K562 (cell line): Measurements from ENCODE around the gene ADSS1. TPM values are rescaled to one million over a fixed set of nuclear protein-coding genes. Genes with fewer than 3 reads are reported as not detected.

Experiments used
- ARID3B ChIP-seq: fragments of 250-450 bp; sonication (Bioruptor Pico); IDR thresholded peaks from 2 replicates; pipeline ENCODE4 v1.4.0; 2020; ENCODE audit warnings: borderline replicate concordance
- CBX3 ChIP-seq, 2 experiments: IDR thresholded peaks; 1 replicate in 1 of 2; 2 replicates in 1 of 2; pipeline ENCODE4 v1.6.1; 2012; ENCODE audit warnings: inconsistent platforms in 2 of 2, low read length in 2 of 2, borderline replicate concordance in 1 of 2, control low read depth in 1 of 2
- CTCFL ChIP-seq: IDR thresholded peaks from 2 replicates; pipeline ENCODE4 v1.6.1; 2011; ENCODE audit warnings: borderline replicate concordance, low read depth, mild to moderate bottlenecking, moderate library complexity, low read length; ENCODE audit not compliant: insufficient read depth, poor library complexity, severe bottlenecking
- FOXA3 ChIP-seq, 2 experiments: fragments of 450-650 bp in 1 of 2; sonication (generic) in 1 of 2; formaldehyde crosslinking; IDR thresholded peaks in 1 of 2; conservative IDR thresholded peaks in 1 of 2; 2 replicates each; pipeline versions ENCODE4 v1.4.0 to v1.8.0; 2020 to 2022; ENCODE audit warnings: mild to moderate bottlenecking in 2 of 2, missing genetic modification reagents in 1 of 2
- FOXJ3 ChIP-seq: sonication (generic); formaldehyde crosslinking; IDR thresholded peaks from 2 replicates; pipeline ENCODE4 v1.4.0; 2020; ENCODE audit warnings: mild to moderate bottlenecking, missing genetic modification reagents
- HCFC1 ChIP-seq: IDR thresholded peaks from 2 replicates; pipeline ENCODE4 v1.6.1; 2012; ENCODE audit warnings: low read depth, low read length, improper control_type of control experiment
- HNRNPUL1 ChIP-seq: fragments of 200-400 bp; formaldehyde crosslinking; IDR thresholded peaks from 2 replicates; pipeline ENCODE4 v1.6.1; 2017; ENCODE audit warnings: low read length
- JUND ChIP-seq, 2 experiments: IDR thresholded peaks; 2 replicates in 1 of 2; 3 replicates in 1 of 2; pipeline ENCODE4 v1.6.1; 2011; ENCODE audit warnings: borderline replicate concordance in 2 of 2, low read depth in 2 of 2, low read length in 2 of 2, improper control_type of control experiment in 1 of 2, missing biosample characterization in 1 of 2, missing genetic modification characterization in 1 of 2, missing genetic modification reagents in 1 of 2
- MEF2D ChIP-seq: conservative IDR thresholded peaks from 2 replicates; pipeline ENCODE4 v1.6.1; 2016; ENCODE audit warnings: low read depth, missing genetic modification characterization, missing compliant biosample characterization
- MITF ChIP-seq: IDR thresholded peaks from 2 replicates; pipeline ENCODE4 v1.6.1; 2014; ENCODE audit warnings: antibody characterized with exemption
- POLR2AphosphoS2 ChIP-seq: IDR thresholded peaks from 2 replicates; pipeline ENCODE4 v1.6.1; 2012; ENCODE audit warnings: low read length, improper control_type of control experiment
- STAT5B ChIP-seq: fragments of 250-450 bp; sonication (Bioruptor Pico); IDR thresholded peaks from 2 replicates; pipeline ENCODE4 v1.8.0; 2021; ENCODE audit warnings: mild to moderate bottlenecking, inconsistent platforms
- TBL1XR1 ChIP-seq, 2 experiments: IDR thresholded peaks; 2 replicates each; pipeline ENCODE4 v1.6.1; 2012; ENCODE audit warnings: improper control_type of control experiment in 2 of 2, low read length in 2 of 2, mild to moderate bottlenecking in 1 of 2
- ZBTB34 ChIP-seq: fragments of 250-450 bp; sonication (Bioruptor Pico); IDR thresholded peaks from 2 replicates; pipeline ENCODE4 v1.8.0; 2021; ENCODE audit warnings: mild to moderate bottlenecking, moderate library complexity
- ZBTB5 ChIP-seq: fragments of 450-650 bp; IDR thresholded peaks from 2 replicates; pipeline ENCODE4 v1.6.1; 2017; ENCODE audit warnings: antibody characterized with exemption
- ZNF12 ChIP-seq: sonication (generic); formaldehyde crosslinking; IDR thresholded peaks from 2 replicates; pipeline ENCODE4 v1.4.0; 2020; ENCODE audit warnings: mild to moderate bottlenecking, missing genetic modification reagents
- ZNF217 ChIP-seq: sonication (generic); formaldehyde crosslinking; IDR thresholded peaks from 2 replicates; pipeline ENCODE4 v1.8.0; 2022; ENCODE audit warnings: mild to moderate bottlenecking, missing genetic modification reagents
- ZNF511 ChIP-seq: sonication (generic); formaldehyde crosslinking; IDR thresholded peaks from 2 replicates; pipeline ENCODE4 v1.8.0; 2022; ENCODE audit warnings: mild to moderate bottlenecking, missing genetic modification reagents
- polyA plus RNA-seq, 8 experiments: library from polyadenylated mRNA; depleted of rRNA in 4 of 8; stranded (reverse) in 5 of 8; unstranded in 3 of 8; fragments of >200 nt; fragmentation: Nextera tagmentation in 2 of 8; fragmentation: Illumina TruSeq in 1 of 8; extraction: Ambion mirVana in 2 of 8; extraction: Trizol in 1 of 8; gene quantifications; 2 replicates each; pipeline versions ENCODE4 v1.2.1 to v1.2.3, GENCODE V29; 2011 to 2014; ENCODE audit warnings: inconsistent platforms in 1 of 8, missing spikeins in 1 of 8
- total RNA-seq, 7 experiments: library from RNA; depleted of rRNA in 6 of 7; stranded (reverse); fragments of >200 nt in 6 of 7; fragmentation: Illumina TruSeq in 2 of 7; extraction: Trizol in 2 of 7; gene quantifications; 2 replicates each; pipeline versions ENCODE4 v1.2.1 to v1.2.3, GENCODE V29; 2011 to 2021; ENCODE audit warnings: low replicate concordance in 1 of 7

The ADSS1 gene
- total and polyA plus RNA-seq, 9 of the 15 experiments (the other 6 are each of a cell fraction or from before 2014, with no cell fraction given), result 0.53 to 5.9 (median 3.9) TPM

GRCh38 chr14:104700747-104701217 lies 23.2 kb upstream of the ADSS1 start (continued):
- TF ChIP-seq ARID3B, result no peak
- no peak for TF ChIP-seq ZNF12 (CRISPR knock-in tag)
- TF ChIP-seq ZNF511 (CRISPR knock-in tag), result no peak
- TF ChIP-seq ZNF217 (CRISPR knock-in tag), result no peak
- TF ChIP-seq FOXJ3 (CRISPR knock-in tag), result no peak
- TF ChIP-seq ZBTB5, result no peak
- 0 out of 4 replicates have a peak, but pooled peaks of 1 of the 2 experiments have one; percentile 29 for TF ChIP-seq TBL1XR1 (IDR thresholded peaks at IDR 0.05; ENCODE audit: low read length in 2 of 2)
- TF ChIP-seq MEF2D, result no peak
- no peak for TF ChIP-seq MITF
- TF ChIP-seq CBX3 (IDR thresholded peaks at IDR 0.05; ENCODE audit: borderline replicate concordance in 1 of 2, low read length in 2 of 2), result no peak
- no peak; a peak in 1 of 4 replicates for TF ChIP-seq FOXA3 (CRISPR knock-in tag; conservative IDR thresholded peaks at IDR 0.05 in 1 of 2, IDR thresholded peaks at IDR 0.05 in 1 of 2)
- no peak for TF ChIP-seq ZBTB34 (CRISPR knock-in tag)
- no peak for TF ChIP-seq STAT5B (CRISPR knock-in tag)
- no peak for TF ChIP-seq POLR2AphosphoS2
- no peak for TF ChIP-seq CTCFL
- peak; percentile 47; the same call in 1 of the 2 replicates for TF ChIP-seq JUND (IDR thresholded peaks at IDR 0.05; ENCODE audit: borderline replicate concordance, low read depth, low read length)
- peak; percentile 10; the same call in 1 of the 3 replicates for TF ChIP-seq JUND (tag; IDR thresholded peaks at IDR 0.05; ENCODE audit: borderline replicate concordance, low read depth, low read length)
- TF ChIP-seq HCFC1, result no peak
- TF ChIP-seq HNRNPUL1, result no peak
